Lower leg skin (tissue), 3 donors: ENCODE data around the gene PDCD2.

ENCODE experiments used
- CTCF ChIP-seq, 3 donors: fragments of 450-650 bp; IDR thresholded peaks; one replicate each; pipeline ENCODE4 v1.5.1; 2016; ENCODE audit warnings: antibody characterized with exemption in 3 of 3, mild to moderate bottlenecking in 3 of 3, moderate library complexity in 2 of 3
- POLR2A ChIP-seq, 2 donors: fragments of 450-650 bp; IDR thresholded peaks; one replicate each; pipeline ENCODE4 v1.6.1; 2016 to 2017; ENCODE audit warnings: antibody characterized with exemption in 2 of 2, mild to moderate bottlenecking in 1 of 2, moderate library complexity in 1 of 2

GRCh38 chr6:170553534-170554012 lies 30.9 kb downstream of the PDCD2 start:
- TF ChIP-seq CTCF (IDR thresholded peaks at IDR 0.05) (no peak), POLR2A (IDR thresholded peaks at IDR 0.05) (no peak)
